Stimulated activated CD8-positive, alpha-beta memory T cell treated with anti-CD3 and anti-CD28 coated beads, Interleukin-12 subunit alpha, Interleukin-12 subunit beta, amount 100 ng/mL, for 4 hours (primary cell): ENCODE data around the gene PPIL3.

ENCODE experiments used
- DNase-seq: peaks from one replicate; pipeline ENCODE4 v3.0.0-alpha.2; 2020; ENCODE audit warnings: low read depth

Gene PPIL3

GRCh38 chr2:200860092-200860795 is 28.6 kb downstream of the PPIL3 start:
- no peak for DNase-seq

DNA sequence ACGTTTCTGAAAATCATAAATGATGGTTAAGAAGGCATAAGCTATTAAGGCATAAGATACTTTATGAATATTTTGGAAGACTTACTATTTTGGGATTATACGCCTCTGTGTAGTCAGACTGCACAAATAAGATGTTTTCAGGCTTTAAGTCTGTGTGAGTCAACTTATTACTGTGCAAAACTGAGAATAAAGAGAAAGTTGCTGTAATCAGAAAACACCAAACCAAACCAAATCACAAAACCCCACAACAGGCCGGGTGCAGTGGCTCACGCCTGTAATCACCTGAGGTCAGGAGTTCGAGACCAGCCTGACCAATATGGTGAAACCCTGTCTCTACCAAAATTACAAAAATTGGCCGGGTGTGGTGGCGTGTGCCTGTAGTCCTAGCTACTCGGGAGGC is 32.1 kb downstream of the PPIL3 start:
- no peak for DNase-seq

GRCh38 chr2:200852605-200853004 is 36.3 kb downstream of the PPIL3 start:
- no peak for DNase-seq

DNA sequence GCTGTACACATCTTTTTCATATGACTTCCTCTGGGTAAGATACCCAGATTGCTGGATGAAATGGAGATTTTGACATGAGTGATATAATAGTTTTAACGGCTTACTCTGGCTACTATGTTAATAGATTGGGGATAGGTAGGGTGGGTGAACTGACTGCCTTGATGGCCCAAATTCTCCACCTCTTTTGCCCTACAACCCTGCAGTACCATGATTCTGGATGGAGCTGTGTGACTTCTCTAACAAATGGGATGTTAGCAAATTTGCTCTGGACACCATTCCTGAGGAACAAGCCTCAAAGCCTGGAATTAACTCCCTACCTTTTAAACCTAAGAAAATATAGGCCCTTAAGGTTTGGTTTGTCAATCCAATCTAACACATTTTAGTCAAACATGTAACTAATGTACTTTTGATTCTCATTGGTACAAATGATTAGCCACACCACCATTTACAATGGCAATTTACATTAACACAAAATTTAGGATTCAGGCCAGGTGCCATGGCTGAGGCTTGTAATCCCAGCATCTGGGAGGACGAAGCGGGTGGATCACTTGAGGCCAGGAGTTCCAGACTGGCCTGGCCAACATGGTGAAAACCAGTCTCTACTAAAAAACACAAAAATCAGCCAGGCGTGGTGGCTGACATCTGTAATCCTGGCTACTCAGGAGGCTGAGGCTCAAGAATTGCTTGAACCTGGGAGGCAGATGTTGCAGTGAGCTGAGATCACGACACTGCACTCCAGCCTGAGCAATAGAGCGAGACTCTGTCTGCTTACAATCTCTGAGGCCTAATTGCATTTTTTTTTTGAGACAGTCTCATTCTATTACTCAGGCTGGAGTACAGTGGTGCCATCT is 37.3 kb downstream of the PPIL3 start:
- DNase-seq: no peak

DNA sequence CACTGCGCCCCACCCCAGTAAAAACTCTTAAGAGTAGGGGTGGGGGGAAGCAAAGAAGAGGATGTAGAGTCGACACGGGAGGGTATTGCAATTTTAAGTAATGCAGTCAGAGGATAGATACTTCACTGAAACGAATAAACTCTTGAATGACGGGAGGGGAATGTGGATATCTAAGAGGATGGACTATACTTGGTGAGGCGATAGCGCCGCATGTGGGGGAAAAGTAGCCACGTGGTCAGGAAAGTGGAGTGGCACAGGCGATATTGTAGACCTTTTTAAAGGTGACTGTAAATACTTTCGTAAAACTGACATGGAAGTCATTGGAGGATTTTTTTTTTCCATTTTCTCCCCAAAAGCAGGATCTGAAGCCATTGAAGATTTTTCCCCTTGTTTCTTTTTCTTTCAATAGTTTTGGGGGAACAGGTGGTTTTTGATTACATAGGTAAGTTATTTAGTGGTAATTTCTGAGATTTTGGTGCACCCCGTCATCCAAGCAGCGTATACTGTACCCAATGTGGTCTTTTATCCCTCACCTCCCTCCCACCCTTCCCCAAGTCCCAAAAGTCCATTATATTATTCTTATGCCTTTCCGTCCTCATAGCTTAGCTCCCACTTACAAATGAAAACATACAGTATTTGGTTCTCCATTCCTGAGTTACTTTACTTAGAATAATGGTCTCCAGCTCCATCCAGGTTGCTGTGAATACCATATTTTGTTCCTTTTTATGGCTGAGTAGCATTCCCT is 38.2 kb downstream of the PPIL3 start:
- no peak for DNase-seq

- DNase-seq: no peak
Observed at GRCh38 chr2:200847939-200848338, 40.9 kb downstream of the PPIL3 start.

DNA sequence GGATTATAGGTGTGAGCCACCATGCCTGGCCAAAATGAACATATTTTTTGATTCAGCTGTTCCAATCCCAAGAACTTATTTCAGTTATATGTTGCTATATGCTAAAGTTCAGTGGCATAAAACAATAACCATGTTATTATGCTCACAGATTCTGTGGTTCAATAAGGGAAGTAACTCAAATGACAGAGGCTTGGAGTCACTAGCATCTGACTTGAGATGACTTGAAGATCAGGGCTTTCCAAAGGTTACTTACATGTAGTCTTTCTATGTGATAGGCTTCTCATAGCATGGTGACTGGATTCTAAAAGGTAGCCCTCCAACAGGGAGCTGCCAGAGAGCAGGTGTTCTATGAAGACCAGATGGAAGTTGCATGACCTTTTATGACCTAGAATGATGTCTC is 41.6 kb downstream of the PPIL3 start:
- DNase-seq: no peak

GRCh38 chr2:200845669-200846325 is 43.1 kb downstream of the PPIL3 start:
- no peak for DNase-seq

DNA sequence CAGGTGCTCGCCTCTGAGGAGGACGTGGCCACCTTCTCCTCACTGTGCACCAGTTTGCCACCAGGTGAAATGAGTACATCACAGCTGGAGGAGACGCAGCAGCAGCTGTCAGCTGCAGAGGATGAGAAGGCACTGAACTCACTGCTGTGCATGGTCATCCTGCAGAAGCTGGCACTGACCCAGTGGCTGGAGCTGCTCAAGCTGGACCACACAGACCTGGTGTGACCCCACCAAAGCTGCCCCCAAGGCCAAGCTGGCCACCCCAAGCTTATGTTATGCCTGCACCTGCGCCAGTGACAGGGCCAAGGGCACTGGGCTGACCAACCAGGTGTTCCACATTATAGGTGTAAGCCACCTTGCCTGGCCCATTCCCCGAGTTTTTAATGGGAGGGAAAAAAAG is 43.7 kb downstream of the PPIL3 start:
- no peak for DNase-seq

- no peak for DNase-seq
Observed at GRCh38 chr2:200843993-200844948, 44.6 kb downstream of the PPIL3 start.

GRCh38 chr2:200839513-200839912 is 49.4 kb downstream of the PPIL3 start:
- no peak for DNase-seq

GRCh38 chr2:200834701-200835100 is 54.2 kb downstream of the PPIL3 start:
- no peak for DNase-seq

DNA sequence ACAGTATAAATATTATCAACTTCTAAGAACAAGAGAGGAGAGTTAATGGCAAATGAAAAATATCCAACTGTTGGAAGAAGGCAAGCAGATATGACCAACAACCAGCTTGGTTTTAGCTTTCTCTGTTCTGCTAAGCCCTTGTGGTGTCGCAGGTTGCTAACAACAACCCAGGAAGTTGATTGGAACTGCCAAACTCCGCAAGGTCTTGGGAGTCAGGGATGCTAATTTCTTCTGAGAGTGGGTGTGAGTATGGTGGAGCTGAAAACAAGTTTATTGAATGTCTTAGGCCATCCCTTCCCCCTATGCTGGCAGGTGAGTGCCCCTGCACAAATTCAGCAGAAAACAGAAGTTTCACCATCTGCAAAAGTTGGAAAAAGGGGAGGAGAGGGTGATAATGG is 59.6 kb downstream of the PPIL3 start:
- DNase-seq: no peak

- no peak for DNase-seq
Observed at GRCh38 chr2:200828572-200829257, 60.2 kb downstream of the PPIL3 start.

DNA sequence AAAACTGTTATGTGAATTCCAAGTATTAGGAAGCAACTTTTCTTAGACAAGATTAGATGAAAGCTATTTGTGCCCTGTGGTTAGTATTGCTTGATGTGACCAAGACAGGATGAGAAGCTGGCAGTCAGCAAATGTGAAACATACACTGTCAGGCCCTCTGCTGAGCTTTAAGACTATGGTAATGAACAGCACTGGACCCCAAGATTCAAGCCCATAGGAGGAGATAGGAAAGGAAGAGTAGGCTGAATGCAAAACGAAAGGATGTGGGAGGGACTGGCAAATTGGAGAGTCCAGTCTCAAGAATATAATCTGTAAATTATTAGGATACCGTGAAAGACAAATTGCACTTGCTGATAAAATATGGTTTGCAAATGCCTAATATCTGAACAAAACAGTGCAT is 60.8 kb downstream of the PPIL3 start:
- DNase-seq: no peak

- DNase-seq: no peak
Observed at GRCh38 chr2:200821686-200822245, 67.1 kb downstream of the PPIL3 start.
